ENCODE data around the gene FBLN1. TPM values are rescaled to one million over a fixed set of nuclear protein-coding genes. Genes with fewer than 3 reads are reported as not detected.

FBLN1 gene
- total RNA-seq, 1 donor from 2014 or later = 307 TPM

DNA sequence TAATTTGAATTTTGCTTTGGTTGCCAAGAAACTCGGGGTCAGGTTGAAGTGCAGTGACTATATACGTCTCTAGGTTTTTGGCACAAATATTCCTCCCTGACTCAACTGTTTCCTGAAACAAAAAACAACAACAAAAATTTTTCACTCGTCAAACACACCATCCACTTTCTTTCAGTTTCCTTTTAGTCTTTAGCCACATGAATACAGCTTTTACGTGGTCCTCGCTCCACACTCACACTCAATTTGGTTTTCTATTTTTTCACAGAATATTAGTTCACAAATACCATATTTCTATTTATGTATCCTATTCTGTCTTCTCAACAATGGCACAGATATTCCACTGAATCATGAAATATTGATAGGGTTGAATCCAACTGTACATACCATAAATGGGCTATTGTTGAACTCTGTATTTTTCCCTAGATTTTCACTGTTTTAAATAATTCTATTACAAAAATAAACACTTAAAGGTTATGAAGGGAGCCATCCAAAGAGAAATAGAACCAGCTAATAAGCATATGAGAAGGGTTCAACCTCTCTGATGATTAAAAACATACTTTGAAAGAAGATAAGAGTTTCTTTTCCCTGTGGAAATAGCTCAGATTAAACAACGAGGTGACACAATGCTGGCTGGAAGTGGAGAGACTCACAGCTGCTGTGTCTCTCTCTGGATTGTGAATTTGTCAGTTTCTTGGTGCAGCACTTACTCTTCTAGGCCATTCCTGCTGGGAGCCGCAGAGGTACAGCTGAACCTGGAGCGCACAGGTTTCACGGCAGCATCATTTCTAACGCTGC, 5.1 kb upstream of the FBLN1 start:
- Histone ChIP-seq H3K4me3 (no peak overlapping the region), H3K4me1 (no peaks in the 10 kb centered on the region), H3K9me3 (no peaks in the 10 kb centered on the region), H3K27ac (peak overlapping the region; percentile 34), H3K36me3 (no peaks in the 10 kb centered on the region), H3K27me3 (ENCODE audit: low read depth) (peaks cover 17% of the 10 kb centered on the region)
- DNase-seq = no peak
- TF ChIP-seq, protein P1, sequence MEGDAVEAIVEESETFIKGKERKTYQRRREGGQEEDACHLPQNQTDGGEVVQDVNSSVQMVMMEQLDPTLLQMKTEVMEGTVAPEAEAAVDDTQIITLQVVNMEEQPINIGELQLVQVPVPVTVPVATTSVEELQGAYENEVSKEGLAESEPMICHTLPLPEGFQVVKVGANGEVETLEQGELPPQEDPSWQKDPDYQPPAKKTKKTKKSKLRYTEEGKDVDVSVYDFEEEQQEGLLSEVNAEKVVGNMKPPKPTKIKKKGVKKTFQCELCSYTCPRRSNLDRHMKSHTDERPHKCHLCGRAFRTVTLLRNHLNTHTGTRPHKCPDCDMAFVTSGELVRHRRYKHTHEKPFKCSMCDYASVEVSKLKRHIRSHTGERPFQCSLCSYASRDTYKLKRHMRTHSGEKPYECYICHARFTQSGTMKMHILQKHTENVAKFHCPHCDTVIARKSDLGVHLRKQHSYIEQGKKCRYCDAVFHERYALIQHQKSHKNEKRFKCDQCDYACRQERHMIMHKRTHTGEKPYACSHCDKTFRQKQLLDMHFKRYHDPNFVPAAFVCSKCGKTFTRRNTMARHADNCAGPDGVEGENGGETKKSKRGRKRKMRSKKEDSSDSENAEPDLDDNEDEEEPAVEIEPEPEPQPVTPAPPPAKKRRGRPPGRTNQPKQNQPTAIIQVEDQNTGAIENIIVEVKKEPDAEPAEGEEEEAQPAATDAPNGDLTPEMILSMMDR (IDR thresholded peaks at IDR 0.05) = no peak
- ATAC-seq = no peak
- intact Hi-C loops (cut with DNase I) = no loop called here

DNA sequence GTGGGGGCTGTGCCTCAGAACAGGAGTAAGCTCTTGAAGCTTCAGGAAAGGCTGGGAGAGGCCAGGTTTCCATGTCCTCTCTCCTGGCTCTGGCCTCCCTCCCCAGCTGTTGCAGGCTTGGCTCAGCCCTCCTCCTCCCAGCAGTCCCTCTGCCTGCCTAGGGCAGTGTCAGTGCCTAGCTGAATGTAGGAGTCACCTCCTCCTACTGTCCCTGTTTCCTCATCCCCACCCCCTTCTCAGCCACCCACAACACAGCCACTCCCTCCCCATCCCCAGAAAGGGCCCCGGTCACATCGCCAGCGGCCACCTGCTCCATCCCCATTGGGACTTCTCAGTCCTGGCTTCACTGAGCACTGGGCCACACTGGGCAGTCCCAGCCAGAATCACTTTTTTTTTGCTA, 2.9 kb upstream of the FBLN1 start:
- peak; percentile 50 for DNase-seq
- H3K36me3 ChIP-seq = no peaks in the 10 kb centered on the region
- TF ChIP-seq, protein P1 (IDR thresholded peaks at IDR 0.05) = no peak
- no peaks in the 10 kb centered on the region for H3K4me1 ChIP-seq
- peak in 1 of 2 donors; percentile 25 for ATAC-seq
- intact Hi-C loops (cut with DNase I) = no loop called here
- peaks cover 38% of the 10 kb centered on the region for H3K27me3 ChIP-seq (ENCODE audit: low read depth)
- H3K9me3 ChIP-seq = no peaks in the 10 kb centered on the region
- H3K27ac ChIP-seq = no peak overlapping the region
- no peak overlapping the region for H3K4me3 ChIP-seq

DNA sequence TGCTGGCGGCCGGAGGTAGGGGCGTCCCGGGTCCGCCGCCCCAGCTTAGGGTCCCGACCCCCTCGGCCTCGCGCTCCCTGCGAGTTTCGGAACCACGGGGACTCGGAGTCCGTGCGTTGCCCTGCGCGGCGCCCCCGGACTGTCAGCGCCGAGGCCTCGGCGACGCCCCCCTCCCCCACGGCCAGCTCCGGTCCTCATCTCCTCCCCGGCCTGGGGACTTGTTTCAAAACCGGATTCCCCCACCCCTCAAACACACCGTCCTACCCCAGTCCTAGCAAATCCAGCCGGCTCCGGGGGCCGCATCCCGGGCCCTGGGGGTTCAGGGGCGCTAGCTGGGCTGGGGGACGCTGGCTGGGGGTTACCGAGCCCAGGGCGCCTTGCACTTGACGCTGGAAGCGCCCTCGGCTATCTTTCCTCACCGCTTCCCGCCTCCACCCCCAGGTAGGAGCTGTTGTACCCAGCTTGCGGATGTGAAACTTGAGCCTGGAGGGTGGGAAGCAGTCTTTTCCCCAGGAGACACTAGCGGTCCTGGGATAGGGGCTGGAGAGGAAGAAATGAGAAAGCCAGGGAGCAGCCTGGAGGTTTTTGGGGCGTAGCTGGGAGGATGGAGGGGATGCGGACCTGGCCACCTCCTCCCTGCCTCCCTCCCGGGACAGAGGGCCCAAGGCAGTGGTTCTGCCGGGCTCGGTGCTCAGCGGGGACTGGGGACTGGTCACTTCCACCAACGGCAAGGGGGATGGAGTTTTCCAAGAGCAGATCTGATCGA, 550 bp downstream of the FBLN1 start:
- Histone ChIP-seq H3K4me3 (peak overlapping the region; percentile 56), H3K27me3 (ENCODE audit: low read depth) (peaks cover 45% of the 10 kb centered on the region), H3K4me1 (no peaks in the 10 kb centered on the region), H3K36me3 (no peaks in the 10 kb centered on the region), H3K27ac (peak overlapping the region; percentile 73), H3K9me3 (no peaks in the 10 kb centered on the region)
- TF ChIP-seq, protein P1 (IDR thresholded peaks at IDR 0.05) = no peak
- peak; percentile 33 for DNase-seq
- intact Hi-C loops (cut with DNase I) = no loop called here
- ATAC-seq = no peak

DNA sequence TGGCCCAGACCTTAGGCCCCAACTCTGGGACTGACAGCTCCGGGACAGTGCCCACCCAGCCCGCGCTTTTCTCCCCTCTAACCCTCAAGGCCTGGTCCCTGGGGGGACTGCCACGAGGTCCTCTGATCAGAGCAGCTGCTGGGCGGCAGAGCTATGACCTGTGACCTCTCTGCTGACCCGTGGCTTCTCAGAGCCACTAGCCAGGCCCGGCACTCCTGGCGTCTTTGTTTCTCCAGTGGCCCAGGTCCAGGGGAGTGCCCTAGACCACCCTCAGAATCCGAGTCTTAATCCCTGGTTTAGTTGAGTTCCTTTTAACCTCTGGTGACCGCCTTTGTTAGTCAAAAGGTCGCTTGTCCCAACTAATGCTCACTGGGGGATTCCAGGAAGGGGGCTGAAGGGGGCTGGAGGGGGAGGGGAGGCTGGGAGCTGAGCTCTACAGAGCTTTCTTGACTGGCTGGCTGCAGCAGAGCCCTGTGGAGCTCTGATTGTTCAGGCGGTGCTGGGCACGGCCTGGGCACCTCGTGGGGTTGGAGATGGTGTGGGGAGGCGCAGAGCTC, 1.2 kb downstream of the FBLN1 start:
- peak overlapping the region; percentile 73 for H3K27ac ChIP-seq
- H3K27me3 ChIP-seq (ENCODE audit: low read depth) = peaks cover 45% of the 10 kb centered on the region
- H3K4me3 ChIP-seq = peak overlapping the region; percentile 56

More for the DNA sequence above, 1.2 kb downstream of the FBLN1 start:
- intact Hi-C loops (cut with DNase I) = no loop called here
- ATAC-seq (no peak), DNase-seq (peak; percentile 38)
- Histone ChIP-seq H3K36me3 (no peaks in the 10 kb centered on the region), H3K4me1 (no peaks in the 10 kb centered on the region), H3K9me3 (no peaks in the 10 kb centered on the region)
- TF ChIP-seq, protein P1 (IDR thresholded peaks at IDR 0.05) = no peak
